Measurements from ENCODE around the gene GPR61.

The GPR61 gene

GRCh38 chr1:109539676-109540075, at the start of gene GPR61:
Gene GPR61, plus strand, starts transcription at chr1:109539872. Its CDS starts 3,151 bp downstream, at chr1:109543023.
- DNase-seq, result peak; percentile 32

GRCh38 chr1:109490029-109490933, 49.4 kb upstream of the GPR61 start:
- peak; percentile 50 for DNase-seq

GRCh38 chr1:109490934-109491302, 48.8 kb upstream of the GPR61 start:
- DNase-seq, result no peak

GRCh38 chr1:109491372-109491771, 48.3 kb upstream of the GPR61 start:
- DNase-seq, result no peak

- no peak for DNase-seq
Measured at GRCh38 chr1:109492779-109493178, 46.9 kb upstream of the GPR61 start.

- peak; percentile 25 for DNase-seq
Measured at GRCh38 chr1:109493227-109493626, 46.4 kb upstream of the GPR61 start.

- peak; percentile 95 for DNase-seq
Measured at GRCh38 chr1:109493805-109494539, 45.7 kb upstream of the GPR61 start, which contains the start of gene CYB561D1. Gene CYB561D1, plus strand, starts transcription at chr1:109494094. Its CDS starts 46 bp downstream, at chr1:109494140.

GRCh38 chr1:109495738-109496137, 43.9 kb upstream of the GPR61 start:
- no peak for DNase-seq

- DNase-seq, result peak; percentile 15
Measured at GRCh38 chr1:109497449-109498160, 42.1 kb upstream of the GPR61 start.

GRCh38 chr1:109498161-109498801, 41.4 kb upstream of the GPR61 start:
- DNase-seq, result peak; percentile 83

- no peak for DNase-seq
Measured at GRCh38 chr1:109499081-109499480, 40.6 kb upstream of the GPR61 start.

- peak; percentile 8 for DNase-seq
Measured at GRCh38 chr1:109499661-109500536, 39.8 kb upstream of the GPR61 start.

GRCh38 chr1:109500941-109501381, 38.7 kb upstream of the GPR61 start:
- DNase-seq, result no peak

GRCh38 chr1:109501644-109502363, 37.9 kb upstream of the GPR61 start:
- DNase-seq, result peak; percentile 12

GRCh38 chr1:109502364-109502851, 37.3 kb upstream of the GPR61 start:
- DNase-seq, result no peak

- DNase-seq, result no peak
Measured at GRCh38 chr1:109503935-109504334, 35.7 kb upstream of the GPR61 start.

GRCh38 chr1:109504974-109505373, 34.7 kb upstream of the GPR61 start:
- DNase-seq, result no peak

GRCh38 chr1:109508001-109508872, 31.4 kb upstream of the GPR61 start:
- peak; percentile 28 for DNase-seq

GRCh38 chr1:109508873-109509175, 30.8 kb upstream of the GPR61 start:
- peak; percentile 28 for DNase-seq
